H1 (cell line): Measurements from ENCODE around the gene NKAIN4. TPM values are rescaled to one million over a fixed set of nuclear protein-coding genes. Genes with fewer than 3 reads are reported as not detected.
A peak's percentile ranks its signal among the peaks of the same experiment; 100 is the strongest.

Experiments
- CTCF ChIA-PET: fragments of 300-600 bp; sonication (Branson Sonifier 250); formaldehyde crosslinking; loops from one replicate; lab custom pipeline; 2021; ENCODE audit not compliant: partially characterized antibody; lab: Charles Lee
- POLR2A ChIA-PET: fragments of 300-600 bp; sonication (Branson Sonifier 250); formaldehyde crosslinking; loops from one replicate; lab custom pipeline; 2021; ENCODE audit warnings: inconsistent platforms; ENCODE audit not compliant: partially characterized antibody; lab: Charles Lee
- DNase-seq, 2 experiments: peaks; one replicate each; pipeline versions ENCODE4 v3.0.0 to v3.0.0-alpha.2; 2010 to 2022; ENCODE audit warnings: low spot score in 2 of 2, low read depth in 1 of 2, mixed read lengths in 1 of 2
- FAIRE-seq: peaks from 2 replicates; lab custom pipeline; 2011; peaks lifted over from hg19 to GRCh38; lab: Jason Lieb, UNC
- H2AFZ ChIP-seq: 2 replicates; pipeline ENCODE4 v1.8.1; 2012; ENCODE audit warnings: low read length, inconsistent platforms
- H2AK5ac ChIP-seq: 2 replicates; pipeline ENCODE4 v1.6.1; 2013; ENCODE audit warnings: low read depth, low read length
- H2BK120ac ChIP-seq: replicated peaks from 2 replicates; pipeline ENCODE3; 2013; ENCODE audit warnings: low read depth, low read length, inconsistent platforms
- H2BK12ac ChIP-seq: 2 replicates; pipeline ENCODE4 v1.6.1; 2013; ENCODE audit warnings: low read depth, low read length
- H2BK15ac ChIP-seq: 2 replicates; pipeline ENCODE4 v1.6.1; 2013; ENCODE audit warnings: low read length
- H2BK20ac ChIP-seq: 2 replicates; pipeline ENCODE4 v1.6.1; 2013; ENCODE audit warnings: low read length
- H2BK5ac ChIP-seq: 2 replicates; pipeline ENCODE4 v1.6.1; 2013; ENCODE audit warnings: low read depth, low read length
- H3K14ac ChIP-seq: 2 replicates; pipeline ENCODE4 v1.6.1; 2013; ENCODE audit warnings: inconsistent platforms; ENCODE audit not compliant: insufficient read length
- H3K18ac ChIP-seq: 2 replicates; pipeline ENCODE4 v1.6.1; 2013; ENCODE audit warnings: low read length; ENCODE audit errors: extremely low read depth
- H3K23ac ChIP-seq: 2 replicates; pipeline ENCODE4 v1.6.1; 2013; ENCODE audit warnings: inconsistent platforms; ENCODE audit not compliant: insufficient read length
- H3K23me2 ChIP-seq: 2 replicates; pipeline ENCODE4 v1.6.1; 2013; ENCODE audit warnings: low read depth, low read length
- H3K27ac ChIP-seq: 2 replicates; pipeline ENCODE4 v1.6.1; 2011; ENCODE audit warnings: low read depth, low read length, inconsistent platforms
- H3K27me3 ChIP-seq, 4 experiments: replicated peaks in 1 of 4; 1 replicate in 1 of 4; 2 replicates in 3 of 4; pipeline versions ENCODE4 v1.6.1 to v1.8.1; 2011 to 2013; ENCODE audit warnings: low read length in 3 of 4, mild to moderate bottlenecking in 3 of 4, inconsistent platforms in 2 of 4, mixed read lengths in 2 of 4, moderate library complexity in 1 of 4; ENCODE audit not compliant: control insufficient read depth in 3 of 4, insufficient read depth in 3 of 4; ENCODE audit errors: extremely low read depth in 1 of 4
- H3K36me3 ChIP-seq, 4 experiments: 2 replicates each; pipeline versions ENCODE4 v1.6.1 to v1.8.1; 2011 to 2013; ENCODE audit warnings: mild to moderate bottlenecking in 4 of 4, low read length in 3 of 4, moderate library complexity in 2 of 4, control low read depth in 1 of 4, inconsistent platforms in 1 of 4; ENCODE audit not compliant: insufficient read depth in 4 of 4, control insufficient read depth in 2 of 4
- H3K4ac ChIP-seq: replicated peaks from 2 replicates; pipeline ENCODE3; 2013; ENCODE audit warnings: low read length, low read depth, mixed read lengths, inconsistent platforms; ENCODE audit not compliant: insufficient read length
- H3K4me1 ChIP-seq, 4 experiments: replicated peaks in 1 of 4; 1 replicate in 1 of 4; 2 replicates in 3 of 4; pipeline versions ENCODE4 v1.6.1 to v1.8.1; 2011 to 2013; ENCODE audit warnings: low read length in 3 of 4, inconsistent platforms in 2 of 4, mixed read lengths in 1 of 4; ENCODE audit not compliant: insufficient read depth in 4 of 4, control insufficient read depth in 3 of 4
- H3K4me2 ChIP-seq, 2 experiments: 2 replicates each; pipeline versions ENCODE4 v1.6.1 to v1.8.1; 2011 to 2013; ENCODE audit warnings: low read depth in 2 of 2, low read length in 2 of 2, control low read depth in 1 of 2, inconsistent platforms in 1 of 2, mild to moderate bottlenecking in 1 of 2; ENCODE audit not compliant: insufficient read depth in 1 of 2
- H3K4me3 ChIP-seq, 4 experiments: fragments of 200-600, 300-600 bp in 1 of 4; sonication (generic), shearing (Covaris generic), sonication (Bioruptor Twin) in 1 of 4; 2 replicates each; pipeline versions ENCODE4 v1.5.1 to v1.8.1; 2011 to 2016; ENCODE audit warnings: low read length in 4 of 4, low read depth in 3 of 4, control low read depth in 2 of 4, inconsistent platforms in 2 of 4, mild to moderate bottlenecking in 2 of 4, mixed read lengths in 1 of 4, moderate library complexity in 1 of 4; ENCODE audit not compliant: insufficient read depth in 2 of 4; ENCODE audit errors: extremely low read depth in 1 of 4
- H3K56ac ChIP-seq: replicated peaks from 2 replicates; pipeline ENCODE3; 2013; ENCODE audit warnings: low read depth, mild to moderate bottlenecking, mixed read lengths, low read length, inconsistent platforms; ENCODE audit not compliant: insufficient read length
- H3K79me1 ChIP-seq: 2 replicates; pipeline ENCODE4 v1.6.1; 2013; ENCODE audit warnings: low read depth, low read length, control low read depth
- H3K79me2 ChIP-seq, 2 experiments: 2 replicates each; pipeline versions ENCODE4 v1.6.1 to v1.8.1; 2012 to 2013; ENCODE audit warnings: low read length in 2 of 2, mild to moderate bottlenecking in 2 of 2, inconsistent platforms in 1 of 2; ENCODE audit not compliant: insufficient read depth in 2 of 2, control insufficient read depth in 1 of 2
- H3K9ac ChIP-seq, 4 experiments: replicated peaks in 1 of 4; 1 replicate in 1 of 4; 2 replicates in 3 of 4; pipeline versions ENCODE4 v1.6.1 to v1.8.1; 2011 to 2013; ENCODE audit warnings: low read depth in 3 of 4, low read length in 3 of 4, control low read depth in 2 of 4, mild to moderate bottlenecking in 2 of 4, moderate library complexity in 2 of 4, inconsistent platforms in 1 of 4; ENCODE audit errors: extremely low read depth in 1 of 4
- H3K9me3 ChIP-seq, 2 experiments: 2 replicates each; pipeline versions ENCODE4 v1.6.1 to v1.8.1; 2012 to 2013; ENCODE audit warnings: mild to moderate bottlenecking in 2 of 2, moderate library complexity in 2 of 2, control low read depth in 1 of 2, inconsistent platforms in 1 of 2, low read depth in 1 of 2, low read length in 1 of 2, mixed read lengths in 1 of 2; ENCODE audit not compliant: insufficient read depth in 2 of 2
- H4K20me1 ChIP-seq, 2 experiments: replicated peaks in 1 of 2; 2 replicates each; pipeline versions ENCODE3 to v1.8.1; 2011 to 2013; ENCODE audit warnings: inconsistent platforms in 2 of 2, low read length in 2 of 2, mild to moderate bottlenecking in 1 of 2; ENCODE audit not compliant: insufficient read depth in 2 of 2, control insufficient read depth in 1 of 2
- H4K5ac ChIP-seq: 2 replicates; pipeline ENCODE4 v1.6.1; 2013; ENCODE audit warnings: low read length, low read depth, mixed read lengths, inconsistent platforms; ENCODE audit not compliant: insufficient read length
- H4K8ac ChIP-seq: 2 replicates; pipeline ENCODE4 v1.8.0; 2013; ENCODE audit warnings: mild to moderate bottlenecking, moderate library complexity, low read length, inconsistent platforms; ENCODE audit not compliant: insufficient read depth; ENCODE audit errors: extremely low read depth
- H4K91ac ChIP-seq: replicated peaks from 2 replicates; pipeline ENCODE3; 2013; ENCODE audit warnings: low read length, mixed read lengths, inconsistent platforms; ENCODE audit not compliant: insufficient read length
- EZH2 ChIP-seq: fragments of 200-600 bp; sonication (generic); IDR thresholded peaks from 2 replicates; pipeline ENCODE4 v1.7.1; 2012; ENCODE audit warnings: low read depth, mild to moderate bottlenecking, moderate library complexity, low read length, inconsistent platforms; ENCODE audit not compliant: severe bottlenecking
- HDAC2 ChIP-seq, 2 experiments: fragments of 300-600 bp in 1 of 2; sonication (generic) in 1 of 2; IDR thresholded peaks; 2 replicates each; pipeline ENCODE4 v1.6.1; 2011 to 2012; ENCODE audit warnings: low read depth in 2 of 2, low read length in 2 of 2, mild to moderate bottlenecking in 2 of 2, moderate library complexity in 2 of 2, borderline replicate concordance in 1 of 2, inconsistent platforms in 1 of 2
- PHF8 ChIP-seq: fragments of 200-600 bp; sonication (generic); conservative IDR thresholded peaks from 2 replicates; pipeline ENCODE4 v1.7.1; 2012; ENCODE audit warnings: low read depth, mild to moderate bottlenecking, inconsistent platforms, low read length, moderate library complexity
- WGBS, 2 experiments: shearing (Covaris generic) in 1 of 2; methylation state at CpG; one replicate each; pipeline versions ENCODE4 v1.1.6 to v1.1.7; 2013 to 2015; ENCODE audit warnings: low lambda C conversion rate in 2 of 2, mixed read lengths in 2 of 2, inconsistent platforms in 1 of 2, low coverage in 1 of 2, missing lambda C conversion rate in 1 of 2; ENCODE audit not compliant: insufficient replicate concordance in 2 of 2, insufficient coverage in 1 of 2, insufficient read length in 1 of 2; ENCODE audit errors: extremely low coverage in 1 of 2, missing lambda C conversion rate in 1 of 2; 5-methylcytosine and 5-hydroxymethylcytosine counted together
- polyA plus RNA-seq, 7 experiments: library from polyadenylated mRNA; depleted of rRNA in 3 of 7; stranded (reverse) in 5 of 7; unstranded in 2 of 7; fragments of >200 nt in 5 of 7; fragments of 200-250 nt in 2 of 7; gene quantifications; 1 replicate in 5 of 7; 2 replicates in 1 of 7; 4 replicates in 1 of 7; pipeline versions ENCODE4 v1.2.1 to v1.2.3, GENCODE V29; 2011 to 2013; ENCODE audit warnings: missing spikeins in 2 of 7, mixed read lengths in 2 of 7
- total RNA-seq: library from RNA; stranded (reverse); fragmentation: NEBNext Ultra II Directional; extraction: Animal tissue kit (Norgen Biotek cat#: 25700); gene quantifications from 2 replicates; pipeline ENCODE4 v1.2.1, GENCODE V29; 2021
- TF ChIP-seq, protein P1 (sequence below): IDR thresholded peaks from 2 replicates; pipeline ENCODE4 v1.6.1; 2012; ENCODE audit warnings: low read length, inconsistent platforms

The NKAIN4 gene
- total and polyA plus RNA-seq, 2 of the 8 experiments (the other 6 are each of a cell fraction or from before 2014, with no cell fraction given): 6.9 to 17.0 TPM

DNA sequence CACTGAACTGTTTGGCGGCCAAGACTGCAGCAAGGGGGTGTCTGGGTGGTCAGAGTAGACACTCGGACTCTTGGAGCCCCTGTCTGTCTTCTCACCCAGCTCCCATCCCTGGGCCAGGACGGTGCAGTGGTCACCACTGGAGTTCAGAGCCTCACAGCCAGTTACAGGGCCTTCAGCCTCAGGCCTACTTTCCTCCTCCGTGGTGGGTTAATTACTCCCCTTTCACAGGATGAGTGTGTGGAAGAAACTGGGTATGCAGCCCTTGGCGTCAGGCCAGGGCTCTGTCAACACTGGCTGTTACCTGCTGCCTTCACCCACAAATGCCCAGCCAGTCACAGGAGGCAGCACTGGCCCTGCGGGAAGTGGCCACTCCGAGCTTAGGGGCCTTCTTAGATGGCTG is 36.6 kb downstream of the NKAIN4 start:
- CTCF ChIA-PET: interaction anchor here (0.8 to 3.6 kb wide), 6 partner anchors 11 to 63 kb away, joined by 3 to 18 read pairs (median 4); no protein-coding TSS in a partner anchor
- peak overlapping the region; percentile 59 for H3K4ac ChIP-seq
- H2BK15ac ChIP-seq: peak overlapping the region; percentile 65; the same call in 1 of the 2 replicates
- H3K27me3 ChIP-seq: peaks cover 0 to 3% (median 0%) of the 10 kb centered on the region in 4 experiments; a peak in 2 of 7 replicates
- no peak overlapping the region for H2BK12ac ChIP-seq
- no peak overlapping the region for H3K56ac ChIP-seq
- H2BK5ac ChIP-seq: no peak overlapping the region
- H2AK5ac ChIP-seq: no peak overlapping the region
- H2AFZ ChIP-seq: no peak overlapping the region
- peaks cover 8 to 13% (median 11%) of the 10 kb centered on the region in 4 experiments; a peak in 7 of 8 replicates for H3K36me3 ChIP-seq
- H4K20me1 ChIP-seq: peaks cover 12 to 17% of the 10 kb centered on the region in 2 experiments
- peak overlapping the region; percentile 33 for H2BK120ac ChIP-seq
- peaks cover 7% of the 10 kb centered on the region; the same call in 1 of the 2 replicates for H3K23me2 ChIP-seq
- H4K91ac ChIP-seq: peak overlapping the region; percentile 55
- H3K9me3 ChIP-seq: no peaks in the 10 kb centered on the region
- no peak overlapping the region for H3K14ac ChIP-seq
- POLR2A ChIA-PET: interaction anchor here (1.0 to 3.6 kb wide), 2 partner anchors 36 to 37 kb away, joined by 4 to 12 read pairs; partner anchors contain the start of gene NKAIN4
- peaks cover 10 to 28% of the 10 kb centered on the region in 2 experiments for H3K79me2 ChIP-seq
- DNase-seq (no peak), FAIRE-seq (no peak)
- H3K4me1 ChIP-seq: peaks cover 0 to 11% (median 2%) of the 10 kb centered on the region in 4 experiments; a peak in 4 of 7 replicates
- H3K79me1 ChIP-seq: peaks cover 4% of the 10 kb centered on the region; the same call in 1 of the 2 replicates
- no peak overlapping the region for H3K23ac ChIP-seq
- no peak overlapping the region for H3K27ac ChIP-seq
- TF ChIP-seq, protein P1, sequence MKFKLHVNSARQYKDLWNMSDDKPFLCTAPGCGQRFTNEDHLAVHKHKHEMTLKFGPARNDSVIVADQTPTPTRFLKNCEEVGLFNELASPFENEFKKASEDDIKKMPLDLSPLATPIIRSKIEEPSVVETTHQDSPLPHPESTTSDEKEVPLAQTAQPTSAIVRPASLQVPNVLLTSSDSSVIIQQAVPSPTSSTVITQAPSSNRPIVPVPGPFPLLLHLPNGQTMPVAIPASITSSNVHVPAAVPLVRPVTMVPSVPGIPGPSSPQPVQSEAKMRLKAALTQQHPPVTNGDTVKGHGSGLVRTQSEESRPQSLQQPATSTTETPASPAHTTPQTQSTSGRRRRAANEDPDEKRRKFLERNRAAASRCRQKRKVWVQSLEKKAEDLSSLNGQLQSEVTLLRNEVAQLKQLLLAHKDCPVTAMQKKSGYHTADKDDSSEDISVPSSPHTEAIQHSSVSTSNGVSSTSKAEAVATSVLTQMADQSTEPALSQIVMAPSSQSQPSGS: no peak
- TF ChIP-seq PHF8 (no peak), HDAC2 (IDR thresholded peaks at IDR 0.05; ENCODE audit: borderline replicate concordance in 1 of 2, low read depth in 2 of 2, low read length in 2 of 2) (no peak), EZH2 (no peak)
- H3K4me3 ChIP-seq: no peak overlapping the region
- no peak overlapping the region for H2BK20ac ChIP-seq
- no peak overlapping the region; a peak in 1 of 4 replicates for H3K4me2 ChIP-seq
- H4K5ac ChIP-seq: no peak overlapping the region
- no peak overlapping the region for H3K18ac ChIP-seq
- peak overlapping the region; percentile 63; the same call in 1 of the 2 replicates for H4K8ac ChIP-seq
- 89% methylated on average over 7 of the region's 7 CpGs; no CpG with 5 or more reads in 1 of the 2 experiments for WGBS, 2 experiments
- H3K9ac ChIP-seq: no peak overlapping the region
